Vagina (tissue), 2 donors: ENCODE data around the gene MTSS2.

Experiments used
- CTCF ChIP-seq, 3 experiments: fragments of 450-650 bp in 2 of 3; fragments of 200-600 bp in 1 of 3; sonication (generic) in 1 of 3; IDR thresholded peaks; one replicate each; pipeline ENCODE4 v1.5.1; 2017 to 2019; ENCODE audit warnings: antibody characterized with exemption in 3 of 3, mild to moderate bottlenecking in 2 of 3, moderate library complexity in 2 of 3
- POLR2A ChIP-seq, 2 donors: fragments of 450-650 bp; IDR thresholded peaks; one replicate each; pipeline ENCODE4 v1.6.1; 2017; ENCODE audit warnings: antibody characterized with exemption in 2 of 2, mild to moderate bottlenecking in 2 of 2, moderate library complexity in 2 of 2
- POLR2AphosphoS5 ChIP-seq, 2 donors: sonication (generic); formaldehyde crosslinking; IDR thresholded peaks; one replicate each; pipeline ENCODE4 v1.9.0; 2017; ENCODE audit warnings: antibody characterized with exemption in 2 of 2, mild to moderate bottlenecking in 2 of 2, low read depth in 1 of 2; ENCODE audit not compliant: insufficient read depth in 1 of 2

GRCh38 chr16:70675851-70676513, 9.9 kb downstream of the MTSS2 start:
- TF ChIP-seq CTCF (IDR thresholded peaks at IDR 0.05) (no peak), POLR2A (IDR thresholded peaks at IDR 0.05) (no peak), POLR2AphosphoS5 (IDR thresholded peaks at IDR 0.05; ENCODE audit: insufficient read depth in 1 of 2, low read depth in 1 of 2) (no peak)
